Measurements from ENCODE around the gene RBM17. TPM values are rescaled to one million over a fixed set of nuclear protein-coding genes. Genes with fewer than 3 reads are reported as not detected.

RBM17 gene
- total and polyA plus RNA-seq, 4 donors = 65.5 to 103 (median 80.6) TPM

- TF ChIP-seq, protein P1, sequence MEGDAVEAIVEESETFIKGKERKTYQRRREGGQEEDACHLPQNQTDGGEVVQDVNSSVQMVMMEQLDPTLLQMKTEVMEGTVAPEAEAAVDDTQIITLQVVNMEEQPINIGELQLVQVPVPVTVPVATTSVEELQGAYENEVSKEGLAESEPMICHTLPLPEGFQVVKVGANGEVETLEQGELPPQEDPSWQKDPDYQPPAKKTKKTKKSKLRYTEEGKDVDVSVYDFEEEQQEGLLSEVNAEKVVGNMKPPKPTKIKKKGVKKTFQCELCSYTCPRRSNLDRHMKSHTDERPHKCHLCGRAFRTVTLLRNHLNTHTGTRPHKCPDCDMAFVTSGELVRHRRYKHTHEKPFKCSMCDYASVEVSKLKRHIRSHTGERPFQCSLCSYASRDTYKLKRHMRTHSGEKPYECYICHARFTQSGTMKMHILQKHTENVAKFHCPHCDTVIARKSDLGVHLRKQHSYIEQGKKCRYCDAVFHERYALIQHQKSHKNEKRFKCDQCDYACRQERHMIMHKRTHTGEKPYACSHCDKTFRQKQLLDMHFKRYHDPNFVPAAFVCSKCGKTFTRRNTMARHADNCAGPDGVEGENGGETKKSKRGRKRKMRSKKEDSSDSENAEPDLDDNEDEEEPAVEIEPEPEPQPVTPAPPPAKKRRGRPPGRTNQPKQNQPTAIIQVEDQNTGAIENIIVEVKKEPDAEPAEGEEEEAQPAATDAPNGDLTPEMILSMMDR (IDR thresholded peaks at IDR 0.05; ENCODE audit: control extremely low read depth, extremely low read depth) = no peak
- H3K4me1 ChIP-seq (ENCODE audit: control insufficient read depth in 5 of 5, insufficient read depth in 5 of 5, low read length in 5 of 5) = no peaks in the 10 kb centered on the region
Observed at GRCh38 chr10:6044060-6044459, 44.8 kb upstream of the RBM17 start.

GRCh38 chr10:6044751-6045313, 44.0 kb upstream of the RBM17 start:
- no peaks in the 10 kb centered on the region for H3K4me1 ChIP-seq (ENCODE audit: control insufficient read depth in 5 of 5, insufficient read depth in 5 of 5, low read length in 5 of 5)
- no peaks in the 10 kb centered on the region for H3K36me3 ChIP-seq (ENCODE audit: control insufficient read depth in 4 of 4, insufficient read depth in 4 of 4, low read length in 4 of 4)
- no peak for DNase-seq
- H3K27me3 ChIP-seq (ENCODE audit: control insufficient read depth in 3 of 3, insufficient read depth in 3 of 3, low read length in 2 of 3) = peaks cover 0 to 4% (median 0%) of the 10 kb centered on the region in 3 donors
- no peak for ATAC-seq (ENCODE audit: insufficient read depth, low FRiP score)
- TF ChIP-seq, protein P1 (IDR thresholded peaks at IDR 0.05; ENCODE audit: control extremely low read depth, extremely low read depth) = no peak
- H3K9ac ChIP-seq (ENCODE audit: insufficient read depth in 1 of 2, low read length in 2 of 2) = no peak overlapping the region
- WGBS, 2 donors = 55 to 70% methylated on average over 4 of the region's 4 CpGs
- no peak overlapping the region for H3K27ac ChIP-seq (ENCODE audit: low read depth in 1 of 2, low read length in 1 of 2)
- H3K4me3 ChIP-seq = no peak overlapping the region
- no peaks in the 10 kb centered on the region for H3K9me3 ChIP-seq (ENCODE audit: control insufficient read depth in 4 of 4, insufficient read depth in 3 of 4, low read length in 3 of 4)

More at GRCh38 chr10:6044060-6044459, 44.8 kb upstream of the RBM17 start:
- ATAC-seq (ENCODE audit: insufficient read depth, low FRiP score) = no peak
- Histone ChIP-seq H3K9me3 (ENCODE audit: control insufficient read depth in 4 of 4, insufficient read depth in 3 of 4, low read length in 3 of 4) (no peaks in the 10 kb centered on the region), H3K36me3 (ENCODE audit: control insufficient read depth in 4 of 4, insufficient read depth in 4 of 4, low read length in 4 of 4) (no peaks in the 10 kb centered on the region), H3K27me3 (ENCODE audit: control insufficient read depth in 3 of 3, insufficient read depth in 3 of 3, low read length in 2 of 3) (peaks cover 0 to 4% (median 0%) of the 10 kb centered on the region in 3 donors), H3K4me3 (no peak overlapping the region), H3K9ac (ENCODE audit: insufficient read depth in 1 of 2, low read length in 2 of 2) (no peak overlapping the region), H3K27ac (ENCODE audit: low read depth in 1 of 2, low read length in 1 of 2) (no peak overlapping the region)
- no peak for DNase-seq
- 80 to 85% methylated on average over 7 of the region's 7 CpGs for WGBS, 2 donors

DNA sequence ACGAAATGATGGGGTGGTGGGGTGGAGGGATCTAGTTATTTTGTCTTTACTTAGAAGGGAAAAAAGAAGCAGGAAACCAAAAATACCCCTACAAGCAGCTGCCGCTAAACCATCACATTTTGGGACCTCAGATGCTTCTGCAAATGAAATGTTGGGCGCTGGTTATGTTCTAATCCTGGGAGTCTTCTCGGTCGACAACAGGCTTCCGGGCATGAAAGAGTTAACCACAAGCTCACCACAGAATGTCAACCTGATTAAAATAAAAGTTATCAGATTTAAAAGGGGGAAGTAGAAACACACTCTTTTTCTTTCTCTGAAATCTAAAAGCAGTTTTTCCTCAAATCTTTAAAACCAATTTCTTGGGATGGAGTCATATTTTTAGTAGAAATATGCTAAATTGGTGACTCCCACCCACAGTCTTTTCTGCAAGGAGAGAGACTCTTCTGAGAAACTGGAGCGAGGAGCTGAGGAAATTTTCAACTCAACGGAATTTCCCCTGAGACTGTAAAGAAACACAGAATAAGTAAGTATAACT, 43.5 kb upstream of the RBM17 start:
- WGBS, 2 donors = 22 to 55% methylated on average over 8 of the region's 8 CpGs

More for the DNA sequence above, 43.5 kb upstream of the RBM17 start:
- Histone ChIP-seq H3K9ac (ENCODE audit: insufficient read depth in 1 of 2, low read length in 2 of 2) (no peak overlapping the region), H3K36me3 (ENCODE audit: control insufficient read depth in 4 of 4, insufficient read depth in 4 of 4, low read length in 4 of 4) (no peaks in the 10 kb centered on the region), H3K9me3 (ENCODE audit: control insufficient read depth in 4 of 4, insufficient read depth in 3 of 4, low read length in 3 of 4) (no peaks in the 10 kb centered on the region), H3K4me3 (no peak overlapping the region), H3K27ac (ENCODE audit: low read depth in 1 of 2, low read length in 1 of 2) (no peak overlapping the region), H3K27me3 (ENCODE audit: control insufficient read depth in 3 of 3, insufficient read depth in 3 of 3, low read length in 2 of 3) (peaks cover 0 to 4% (median 0%) of the 10 kb centered on the region in 3 donors), H3K4me1 (ENCODE audit: control insufficient read depth in 5 of 5, insufficient read depth in 5 of 5, low read length in 5 of 5) (no peaks in the 10 kb centered on the region)
- TF ChIP-seq, protein P1 (IDR thresholded peaks at IDR 0.05; ENCODE audit: control extremely low read depth, extremely low read depth) = no peak
- DNase-seq = no peak
- ATAC-seq (ENCODE audit: insufficient read depth, low FRiP score) = no peak
